ENCODE data around the gene CACNA2D1.

GRCh38 chr7:82444220-82444909, 788 bp upstream of the CACNA2D1 start:
- TF ChIP-seq CTCF (IDR thresholded peaks at IDR 0.05) = peak; percentile 69
- no peak for TF ChIP-seq ZFX (IDR thresholded peaks at IDR 0.05; ENCODE audit: borderline replicate concordance)

Data from 22Rv1 (cell line).